Measurements from ENCODE around the gene OR2A25. TPM values are rescaled to one million over a fixed set of nuclear protein-coding genes. Genes with fewer than 3 reads are reported as not detected.

The OR2A25 gene
- total and polyA plus RNA-seq, 7 donors = not detected

GRCh38 chr7:144057954-144058353 is 11.7 kb upstream of the OR2A25 start:
- no peak overlapping the region for H3K4me3 ChIP-seq
- TF ChIP-seq, protein P1, sequence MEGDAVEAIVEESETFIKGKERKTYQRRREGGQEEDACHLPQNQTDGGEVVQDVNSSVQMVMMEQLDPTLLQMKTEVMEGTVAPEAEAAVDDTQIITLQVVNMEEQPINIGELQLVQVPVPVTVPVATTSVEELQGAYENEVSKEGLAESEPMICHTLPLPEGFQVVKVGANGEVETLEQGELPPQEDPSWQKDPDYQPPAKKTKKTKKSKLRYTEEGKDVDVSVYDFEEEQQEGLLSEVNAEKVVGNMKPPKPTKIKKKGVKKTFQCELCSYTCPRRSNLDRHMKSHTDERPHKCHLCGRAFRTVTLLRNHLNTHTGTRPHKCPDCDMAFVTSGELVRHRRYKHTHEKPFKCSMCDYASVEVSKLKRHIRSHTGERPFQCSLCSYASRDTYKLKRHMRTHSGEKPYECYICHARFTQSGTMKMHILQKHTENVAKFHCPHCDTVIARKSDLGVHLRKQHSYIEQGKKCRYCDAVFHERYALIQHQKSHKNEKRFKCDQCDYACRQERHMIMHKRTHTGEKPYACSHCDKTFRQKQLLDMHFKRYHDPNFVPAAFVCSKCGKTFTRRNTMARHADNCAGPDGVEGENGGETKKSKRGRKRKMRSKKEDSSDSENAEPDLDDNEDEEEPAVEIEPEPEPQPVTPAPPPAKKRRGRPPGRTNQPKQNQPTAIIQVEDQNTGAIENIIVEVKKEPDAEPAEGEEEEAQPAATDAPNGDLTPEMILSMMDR (IDR thresholded peaks at IDR 0.05) = no peak
- WGBS, 3 donors = 77 to 83% (median 77%) methylated on average over 3 of the region's 3 CpGs

DNA sequence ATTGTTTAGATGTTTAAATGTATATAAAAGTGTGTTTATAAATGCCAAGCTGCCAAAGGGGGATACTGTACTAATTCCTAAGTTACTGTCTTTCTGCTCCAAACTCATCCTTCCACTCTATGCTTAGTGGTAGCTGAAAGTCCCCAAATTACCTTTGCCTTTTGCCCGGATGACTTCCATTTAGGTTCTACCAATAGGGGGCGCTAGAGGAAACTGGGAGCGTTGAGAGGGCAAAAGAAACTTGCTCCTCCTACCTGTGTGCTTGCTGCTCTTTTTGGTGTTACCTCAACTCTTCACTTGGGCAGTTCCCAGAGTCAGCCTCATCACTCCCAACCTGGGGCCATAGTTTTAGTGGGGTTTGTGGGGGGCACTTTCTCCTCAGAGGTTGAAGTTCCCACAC is 5.9 kb upstream of the OR2A25 start:
- Histone ChIP-seq H3K36me3 (ENCODE audit: insufficient read depth in 1 of 2, low read depth in 1 of 2) (no peaks in the 10 kb centered on the region), H3K27me3 (ENCODE audit: insufficient read depth in 3 of 3, low read length in 2 of 3) (no peaks in the 10 kb centered on the region), H3K4me3 (no peak overlapping the region), H3K27ac (no peak overlapping the region), H3K9me3 (no peaks in the 10 kb centered on the region), H3K4me1 (no peaks in the 10 kb centered on the region)
- TF ChIP-seq, protein P1 (IDR thresholded peaks at IDR 0.05) = no peak
- 39 to 53% (median 49%) methylated on average over 3 of the region's 3 CpGs for WGBS, 3 donors
- intact Hi-C loops (cut with DNase I) = no loop called here
- ATAC-seq (no peak), DNase-seq (no peak)

More at GRCh38 chr7:144057954-144058353, 11.7 kb upstream of the OR2A25 start:
- no peak for DNase-seq
- H3K9me3 ChIP-seq = no peaks in the 10 kb centered on the region
- H3K27me3 ChIP-seq (ENCODE audit: insufficient read depth in 3 of 3, low read length in 2 of 3) = no peaks in the 10 kb centered on the region
- ATAC-seq = no peak
- H3K36me3 ChIP-seq (ENCODE audit: insufficient read depth in 1 of 2, low read depth in 1 of 2) = no peaks in the 10 kb centered on the region
- H3K27ac ChIP-seq = no peak overlapping the region
- no peaks in the 10 kb centered on the region for H3K4me1 ChIP-seq
- intact Hi-C loops (cut with DNase I) = no loop called here

- Histone ChIP-seq H3K9me3 (no peaks in the 10 kb centered on the region), H3K27me3 (ENCODE audit: insufficient read depth in 3 of 3, low read length in 2 of 3) (no peaks in the 10 kb centered on the region), H3K27ac (no peak overlapping the region), H3K4me3 (no peak overlapping the region), H3K36me3 (ENCODE audit: insufficient read depth in 1 of 2, low read depth in 1 of 2) (no peaks in the 10 kb centered on the region), H3K4me1 (no peaks in the 10 kb centered on the region)
- TF ChIP-seq, protein P1 (IDR thresholded peaks at IDR 0.05) = no peak
- intact Hi-C loops (cut with DNase I) = no loop called here
- ATAC-seq = no peak
- no peak for DNase-seq
- WGBS, 3 donors = 59 to 72% (median 65%) methylated on average over 2 of the region's 2 CpGs
Observed at GRCh38 chr7:144069953-144070352, 342 bp downstream of the OR2A25 start.

DNA sequence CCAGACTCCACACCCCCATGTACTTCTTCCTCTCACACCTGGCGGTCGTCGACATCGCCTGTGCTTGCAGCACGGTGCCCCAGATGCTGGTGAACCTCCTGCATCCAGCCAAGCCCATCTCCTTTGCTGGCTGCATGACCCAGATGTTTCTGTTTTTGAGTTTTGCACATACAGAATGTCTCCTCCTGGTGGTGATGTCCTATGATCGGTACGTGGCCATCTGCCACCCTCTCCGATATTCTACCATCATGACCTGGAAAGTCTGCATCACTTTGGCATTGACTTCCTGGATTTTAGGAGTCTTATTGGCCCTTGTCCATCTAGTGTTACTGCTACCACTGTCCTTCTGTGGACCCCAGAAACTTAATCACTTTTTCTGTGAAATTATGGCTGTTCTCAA is 4.8 kb downstream of the OR2A25 start:
- H3K9me3 ChIP-seq = no peaks in the 10 kb centered on the region
- intact Hi-C loops (cut with DNase I) = no loop called here
- no peaks in the 10 kb centered on the region for H3K36me3 ChIP-seq (ENCODE audit: insufficient read depth in 1 of 2, low read depth in 1 of 2)
- TF ChIP-seq, protein P1 (IDR thresholded peaks at IDR 0.05) = no peak
- H3K27me3 ChIP-seq (ENCODE audit: insufficient read depth in 3 of 3, low read length in 2 of 3) = no peaks in the 10 kb centered on the region
- H3K4me3 ChIP-seq = no peak overlapping the region
- WGBS, 3 donors = 84 to 92% (median 89%) methylated on average over 8 of the region's 8 CpGs
- ATAC-seq = no peak
- DNase-seq = no peak
- H3K27ac ChIP-seq = no peak overlapping the region
- H3K4me1 ChIP-seq = no peaks in the 10 kb centered on the region

GRCh38 chr7:144085978-144086377 is 16.4 kb downstream of the OR2A25 start, which contains the start of gene OR2A12:
OR2A12 (plus strand) TSS chr7:144086278; CDS start chr7:144095108, 8,830 bp downstream.
- no peak within 1 kb of the TSS for H3K27ac ChIP-seq
- intact Hi-C loops (cut with DNase I) = no loop called here
- no peak for ATAC-seq
- no peak for DNase-seq
- no peak within 1 kb of the TSS for H3K4me3 ChIP-seq
- WGBS, 3 donors = 84 to 87% (median 84%) methylated on average over 2 of the region's 2 CpGs
- H3K9me3 ChIP-seq = peaks cover 6% of the 10 kb centered on the region
- no peaks in the 10 kb centered on the region for H3K36me3 ChIP-seq (ENCODE audit: insufficient read depth in 1 of 2, low read depth in 1 of 2)
- TF ChIP-seq, protein P1 (IDR thresholded peaks at IDR 0.05) = no peak
- H3K27me3 ChIP-seq (ENCODE audit: insufficient read depth in 3 of 3, low read length in 2 of 3) = no peaks in the 10 kb centered on the region
- H3K4me1 ChIP-seq = no peaks in the 10 kb centered on the region
